Activated CD4-positive, alpha-beta T cell treated with anti-CD3 and anti-CD28 coated beads for 1 hour (primary cell): Measurements from ENCODE around the gene RBM39.

Source experiments
- DNase-seq: peaks from one replicate; pipeline ENCODE4 v3.0.0-alpha.2; 2020

Gene RBM39

DNA sequence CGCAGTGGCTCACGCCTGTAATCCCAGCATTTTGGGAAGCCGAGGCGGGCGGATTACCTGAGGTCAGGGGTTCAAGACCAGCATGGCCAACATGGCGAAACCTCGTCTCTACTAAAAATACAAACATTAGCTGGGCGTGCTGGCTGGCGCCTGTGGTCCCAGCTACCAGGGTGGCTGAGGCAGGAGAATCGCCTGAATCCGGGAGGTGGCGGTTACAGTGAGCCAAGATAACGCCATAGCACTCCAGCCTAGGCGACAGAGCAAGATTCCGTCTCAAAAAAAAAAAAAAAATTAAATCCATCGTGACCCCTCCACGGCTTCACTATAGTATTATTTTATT lies 76.1 kb downstream of the RBM39 start:
- DNase-seq, result no peak

DNA sequence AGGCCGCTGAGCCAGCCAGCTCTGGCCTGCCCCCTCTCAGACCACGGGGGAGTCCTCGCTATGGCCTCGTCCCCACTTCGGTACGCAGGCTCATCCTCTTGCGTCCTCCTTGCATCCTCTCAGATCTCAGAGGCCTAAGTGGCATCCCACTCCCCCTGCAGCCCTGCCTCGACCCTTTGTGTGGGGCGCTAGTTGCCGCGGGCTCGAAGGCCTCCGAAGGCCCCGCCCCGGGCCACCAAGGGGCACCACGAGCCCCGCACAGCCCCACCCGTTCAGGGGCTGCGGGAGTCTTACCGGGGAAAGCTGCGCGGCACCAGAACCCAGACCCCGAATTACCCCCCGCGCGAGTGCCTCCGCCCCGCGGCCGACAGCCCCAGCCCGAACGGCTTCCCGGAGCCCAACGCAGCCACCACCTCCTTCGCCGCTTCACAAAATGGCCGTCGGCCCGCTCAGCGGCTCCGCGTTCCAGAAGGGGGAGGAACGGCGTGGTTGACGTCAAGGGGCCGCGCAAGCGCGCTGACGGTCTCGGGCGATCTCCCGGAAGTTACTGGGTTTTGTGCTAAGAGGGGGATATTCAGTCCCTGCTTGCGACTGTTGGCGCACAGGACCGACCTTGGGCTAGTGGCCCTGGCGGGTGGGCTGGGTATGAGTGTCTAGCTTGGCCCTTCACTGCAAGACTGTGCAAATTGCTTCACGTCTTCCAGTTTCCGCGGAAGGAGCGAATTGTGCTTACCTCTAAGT lies 77.4 kb downstream of the RBM39 start, which contains the start of the genes CPNE1 and RBM12:
Gene CPNE1, minus strand, starts transcription at position 435 of the 741 bp plus-strand sequence. CDS start 31,977 bp downstream, outside the sequence.
Gene RBM12, minus strand, starts transcription at position 435 of the 741 bp plus-strand sequence. CDS start 9,578 bp downstream, outside the sequence.
- peak; percentile 89 for DNase-seq

DNA sequence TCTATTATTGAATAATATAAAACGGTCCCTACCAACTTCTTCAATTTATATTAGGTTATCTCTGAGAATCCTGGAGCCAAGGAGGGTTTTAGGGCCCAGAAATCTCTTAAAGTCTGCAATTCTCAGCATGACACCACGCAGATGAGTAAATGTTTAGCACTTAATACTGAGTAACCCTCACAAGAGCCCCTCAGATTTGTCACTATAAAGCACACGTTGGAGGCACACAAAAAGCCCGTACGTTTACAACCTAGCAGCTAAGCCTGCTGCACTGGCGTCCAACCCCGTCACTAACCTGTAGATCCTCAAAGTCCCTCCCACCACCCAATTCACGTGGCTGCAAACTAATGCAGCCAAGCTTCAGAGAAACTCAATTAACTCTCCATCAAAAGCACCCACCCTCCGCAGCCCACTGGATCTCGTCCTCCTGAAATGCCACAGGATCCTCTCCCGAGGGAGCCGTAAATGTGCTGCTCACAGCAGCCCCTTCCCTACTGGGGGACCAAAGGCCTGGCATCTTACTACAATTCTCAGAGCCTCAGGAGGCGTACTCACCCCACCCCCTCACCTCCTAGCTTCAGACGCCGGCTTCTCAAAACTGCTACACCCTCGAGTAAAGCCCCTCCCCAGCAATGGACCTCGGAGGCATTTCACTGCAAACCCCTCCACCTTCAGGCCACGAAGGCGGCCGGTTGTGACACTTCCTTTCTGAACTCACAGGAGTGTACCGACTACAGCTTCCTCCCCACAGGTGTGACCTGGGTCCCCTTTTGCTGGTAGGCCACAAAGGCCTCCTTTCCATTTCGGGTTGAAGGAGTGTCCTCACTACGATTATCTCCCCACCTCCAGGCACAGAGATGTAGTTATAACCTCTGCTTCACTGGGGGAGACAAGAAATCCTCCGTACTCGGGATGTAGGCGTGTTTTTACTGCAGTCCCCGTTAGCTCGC lies 78.3 kb downstream of the RBM39 start:
- peak; percentile 41 for DNase-seq

DNA sequence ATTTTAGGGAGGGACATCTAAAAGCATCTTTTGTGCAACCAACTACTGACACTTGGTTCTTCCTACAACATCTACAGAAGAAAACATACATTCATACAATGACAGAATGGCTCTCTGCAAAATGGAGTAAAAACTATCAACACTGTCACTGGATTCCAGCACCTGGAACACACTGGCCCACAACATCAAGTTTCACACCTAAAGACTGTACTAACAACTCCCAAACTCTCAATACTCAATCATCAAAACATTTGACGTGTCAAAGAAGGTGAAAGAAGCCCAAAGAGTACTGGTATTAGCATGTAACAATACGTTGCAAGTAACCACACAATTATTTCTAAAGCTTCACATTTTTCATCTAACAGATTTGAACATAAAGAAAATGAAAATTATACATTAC lies 79.5 kb downstream of the RBM39 start:
- DNase-seq, result no peak

DNA sequence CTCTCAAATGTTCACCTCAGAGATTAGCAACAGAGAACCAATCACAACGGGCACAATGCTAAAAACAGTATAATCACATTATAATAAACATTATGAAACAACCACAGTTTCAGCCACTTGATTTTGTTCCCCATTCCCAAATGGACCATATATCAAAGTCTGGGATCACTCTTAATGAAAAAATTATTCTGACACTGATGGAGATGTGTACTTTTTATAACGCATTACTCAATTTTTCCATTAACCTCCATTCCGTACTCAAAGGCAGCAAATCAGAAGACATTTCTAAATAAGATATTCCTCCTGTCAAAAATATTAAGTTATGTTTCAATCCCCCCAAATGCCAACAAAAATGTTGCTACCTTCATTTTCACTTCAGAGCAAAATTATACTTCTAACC lies 80.2 kb downstream of the RBM39 start:
- no peak for DNase-seq

DNA sequence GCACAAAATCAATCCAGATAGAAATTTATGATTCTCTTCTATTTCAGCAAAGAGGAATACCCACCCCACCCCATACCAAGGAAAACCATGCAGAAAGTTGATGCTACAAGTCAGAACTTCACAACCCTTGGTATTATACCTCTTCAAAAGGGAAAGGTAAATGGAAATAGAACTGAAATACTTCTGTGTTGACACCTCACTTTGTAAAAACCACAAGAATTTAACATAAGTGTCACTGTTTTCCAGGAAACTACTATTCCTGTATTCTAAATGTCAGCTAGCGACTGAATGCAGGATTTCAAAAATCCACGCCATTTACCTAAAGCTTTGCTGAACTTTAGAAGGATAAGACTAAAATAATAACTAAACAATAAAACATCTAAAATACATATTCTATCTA lies 81.0 kb downstream of the RBM39 start:
- no peak for DNase-seq

DNA sequence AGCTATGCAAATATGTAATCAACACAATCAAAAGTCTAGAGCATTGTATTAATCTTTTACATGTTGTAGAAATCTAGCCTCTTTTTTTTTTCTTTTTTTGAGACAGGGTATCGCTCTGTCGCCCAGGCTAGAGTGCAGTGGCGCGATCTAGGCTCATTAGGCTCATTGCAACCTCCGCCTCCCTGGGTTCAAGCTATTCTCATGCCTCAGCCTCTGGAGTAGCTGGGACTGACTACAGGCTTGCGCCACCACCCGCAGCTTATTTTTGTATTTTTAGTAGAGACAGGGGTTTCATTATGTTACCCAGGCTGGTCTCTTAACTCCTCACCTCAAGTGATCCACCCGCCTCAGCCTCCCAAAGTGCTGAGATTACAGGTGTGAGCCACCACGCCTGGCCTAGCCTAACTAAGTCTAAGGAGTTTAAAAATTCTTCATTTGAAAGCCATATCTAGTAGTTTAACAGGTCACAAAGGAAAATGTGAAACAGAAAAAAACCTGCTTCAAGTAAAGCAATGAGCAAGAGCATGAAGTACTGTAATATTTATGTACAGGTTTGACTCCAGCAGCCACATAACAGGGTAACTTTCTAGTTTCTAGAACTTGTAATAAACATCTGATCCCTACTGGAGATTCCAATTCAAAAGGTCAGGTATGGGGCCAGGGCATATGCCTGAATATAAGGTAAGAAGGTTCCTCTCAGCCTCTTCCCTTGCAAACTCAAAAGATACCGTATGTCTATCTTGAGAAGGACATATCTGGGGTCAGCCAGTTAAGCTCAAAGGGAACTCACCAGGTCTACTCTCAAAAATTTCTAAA lies 81.7 kb downstream of the RBM39 start:
- DNase-seq, result no peak

DNA sequence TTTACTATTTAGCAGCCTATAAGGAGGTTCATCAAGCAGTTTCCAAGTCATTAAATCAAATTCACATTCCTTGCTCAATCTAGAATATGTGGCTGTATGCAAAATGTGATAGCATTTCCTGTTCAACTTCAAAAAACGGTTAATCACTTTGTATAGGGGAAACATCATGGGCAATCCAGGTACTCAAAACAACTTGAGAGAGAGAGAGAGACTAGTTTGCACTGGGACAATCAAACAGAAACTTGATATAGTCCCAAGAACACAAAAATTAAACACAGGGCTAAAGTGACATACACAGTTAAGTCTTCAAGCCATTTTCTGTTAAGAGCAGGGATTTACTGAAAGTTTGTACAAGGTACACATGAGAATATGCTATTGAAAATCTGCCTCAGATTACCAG lies 84.8 kb downstream of the RBM39 start:
- DNase-seq, result no peak

DNA sequence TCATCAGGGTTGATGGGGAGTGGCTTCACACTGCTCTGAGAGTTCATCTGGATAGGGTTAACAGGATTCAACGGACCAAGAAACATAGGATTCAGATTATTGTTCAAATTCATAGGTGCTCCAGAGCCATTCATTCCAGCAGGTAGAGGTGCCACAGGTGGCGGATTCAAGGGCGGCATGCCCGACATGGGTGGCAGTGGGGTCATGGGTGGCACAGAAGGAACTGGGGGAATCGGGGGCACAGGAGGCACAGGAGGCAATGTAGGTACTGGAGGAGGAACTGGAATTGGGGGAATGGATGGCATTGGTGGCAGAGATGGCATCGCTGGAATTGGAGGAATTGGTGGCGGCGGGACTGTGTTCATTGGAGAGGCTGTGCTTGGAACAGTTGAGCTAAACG lies 87.6 kb downstream of the RBM39 start:
- no peak for DNase-seq

DNA sequence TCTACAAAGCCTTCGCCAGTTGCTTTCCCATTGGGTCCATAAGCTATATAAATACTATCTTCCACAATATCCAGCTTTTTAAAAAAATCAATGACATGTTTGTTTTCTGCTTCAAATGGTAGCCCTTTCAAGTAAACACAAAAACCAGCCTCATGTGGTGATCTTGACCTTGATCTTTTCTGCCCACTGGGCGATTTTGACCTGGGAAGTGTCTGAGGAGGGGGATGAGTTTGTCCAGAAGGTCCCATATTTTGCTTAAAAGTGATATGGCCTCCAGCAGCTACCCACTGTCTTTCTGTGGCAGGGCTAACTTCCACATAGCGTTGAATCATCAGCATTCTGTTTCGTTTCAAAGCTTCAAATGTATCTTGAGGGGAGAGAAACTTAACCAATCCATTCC lies 88.2 kb downstream of the RBM39 start:
- no peak for DNase-seq
